NCI-H1092 treated with DMSO at 0.1 percent for 48 hours (cell line): ENCODE data around the gene XRCC5.

Source experiments
- DNase-seq: peaks from one replicate; lab custom pipeline; 2025; lab: John Stamatoyannopoulos, UW

The XRCC5 gene

GRCh38 chr2:216159646-216160045, 50.5 kb downstream of the XRCC5 start:
- DNase-seq: no peak

GRCh38 chr2:216160786-216161185, 51.6 kb downstream of the XRCC5 start:
- DNase-seq: no peak

GRCh38 chr2:216161967-216162366, 52.8 kb downstream of the XRCC5 start:
- no peak for DNase-seq

DNA sequence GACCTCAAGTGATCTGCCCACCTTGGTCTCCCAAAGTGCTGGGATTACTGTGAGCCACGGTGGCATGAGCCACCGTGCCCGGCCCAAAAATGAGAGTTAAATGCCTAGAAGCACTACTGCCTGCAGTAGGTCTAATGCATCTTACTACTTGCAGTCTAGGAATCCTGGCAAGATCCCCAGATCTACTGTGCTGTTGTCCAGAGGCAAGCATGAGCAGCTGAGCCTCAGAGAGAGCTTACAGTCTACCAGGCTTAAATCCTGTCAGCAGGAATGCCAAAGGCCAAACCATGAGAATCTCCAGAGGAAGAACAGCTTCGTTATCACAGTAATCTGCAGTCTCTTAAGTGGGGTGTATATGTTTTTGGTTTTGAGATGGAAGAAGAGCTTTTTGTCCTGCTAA, 54.4 kb downstream of the XRCC5 start:
- DNase-seq: no peak

- no peak for DNase-seq
Measured at GRCh38 chr2:216164087-216164486, 54.9 kb downstream of the XRCC5 start.

GRCh38 chr2:216164576-216164975, 55.4 kb downstream of the XRCC5 start:
- DNase-seq: no peak

- DNase-seq: no peak
Measured at GRCh38 chr2:216165711-216166110, 56.6 kb downstream of the XRCC5 start.

GRCh38 chr2:216169087-216169486, 59.9 kb downstream of the XRCC5 start:
- no peak for DNase-seq

DNA sequence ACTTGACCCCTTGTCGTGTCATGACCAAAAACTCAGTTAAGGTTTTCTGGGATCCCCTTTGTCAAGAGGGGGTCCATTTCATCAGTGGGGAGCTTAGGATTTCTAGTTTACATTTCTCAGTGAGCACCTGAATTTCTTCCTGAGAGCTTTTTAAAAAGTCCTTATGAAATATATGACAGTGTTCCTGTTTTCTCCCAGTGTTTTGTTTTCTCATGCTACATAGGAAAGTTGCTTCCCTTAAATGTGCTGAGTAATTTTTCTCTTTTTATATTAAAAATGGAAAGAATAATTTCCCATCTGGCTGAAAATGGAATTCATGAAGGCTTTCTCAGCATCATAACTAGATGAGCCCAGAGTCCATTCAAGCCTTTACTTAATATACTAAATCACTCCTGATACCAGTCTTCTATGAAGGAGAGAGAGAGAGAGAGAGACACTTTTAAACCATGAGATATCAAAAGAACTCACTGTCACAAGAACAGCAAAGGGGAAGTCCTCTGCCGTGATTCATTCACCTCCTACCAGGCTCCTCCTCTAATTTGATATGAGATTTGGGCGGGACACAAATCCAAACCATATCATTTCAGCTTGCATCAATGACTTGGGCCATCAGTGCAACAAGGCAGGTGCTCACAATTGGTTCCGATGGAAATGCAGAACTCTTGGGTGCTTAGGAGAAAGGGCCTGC, 61.1 kb downstream of the XRCC5 start:
- DNase-seq: no peak

DNA sequence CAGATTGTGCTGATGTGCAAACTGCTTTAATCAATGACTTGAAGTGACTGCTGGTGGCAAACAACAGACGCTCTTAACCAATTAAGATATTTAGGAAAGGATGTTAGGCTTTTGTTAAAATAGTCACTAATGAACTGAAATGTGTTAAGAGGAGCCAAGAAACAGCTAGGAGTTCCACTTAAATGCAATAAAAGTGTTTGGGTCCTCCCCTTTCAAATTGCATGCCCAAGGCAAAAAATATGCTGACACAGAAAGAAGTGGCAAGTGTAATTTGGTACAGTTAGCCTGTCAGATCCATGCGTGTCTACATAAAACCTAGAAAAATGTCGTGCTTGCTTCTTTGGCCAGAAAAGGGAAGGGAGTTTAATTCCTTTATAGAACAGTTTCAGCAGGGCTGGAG, 61.9 kb downstream of the XRCC5 start:
- no peak for DNase-seq

- DNase-seq: no peak
Measured at GRCh38 chr2:216172493-216172892, 63.3 kb downstream of the XRCC5 start.

- no peak for DNase-seq
Measured at GRCh38 chr2:216179015-216179414, 69.9 kb downstream of the XRCC5 start.

GRCh38 chr2:216181351-216181750, 72.2 kb downstream of the XRCC5 start:
- no peak for DNase-seq

GRCh38 chr2:216181953-216182461, 72.9 kb downstream of the XRCC5 start:
- no peak for DNase-seq

DNA sequence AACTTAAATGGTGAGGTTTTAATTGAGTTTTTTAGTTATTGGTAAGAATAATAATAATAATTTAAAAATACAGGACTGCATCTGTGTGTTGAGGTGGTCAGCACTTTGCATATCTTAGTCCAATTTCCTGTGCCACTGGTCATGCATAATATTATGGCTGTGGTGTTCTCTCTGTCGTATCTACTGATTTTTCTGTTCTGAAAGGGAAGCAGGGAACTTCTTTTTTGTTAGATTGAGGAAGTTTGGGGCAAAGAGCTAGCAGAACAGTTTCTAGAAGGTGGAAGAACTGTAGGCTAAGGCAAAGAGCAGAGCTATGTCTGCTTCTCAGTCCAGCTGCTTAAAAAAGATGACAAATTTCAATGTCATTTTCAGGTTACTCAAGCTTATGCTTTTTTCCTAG, 74.3 kb downstream of the XRCC5 start:
- DNase-seq: no peak

- no peak for DNase-seq
Measured at GRCh38 chr2:216188559-216188850, 79.4 kb downstream of the XRCC5 start.

- no peak for DNase-seq
Measured at GRCh38 chr2:216188956-216189355, 79.8 kb downstream of the XRCC5 start.

DNA sequence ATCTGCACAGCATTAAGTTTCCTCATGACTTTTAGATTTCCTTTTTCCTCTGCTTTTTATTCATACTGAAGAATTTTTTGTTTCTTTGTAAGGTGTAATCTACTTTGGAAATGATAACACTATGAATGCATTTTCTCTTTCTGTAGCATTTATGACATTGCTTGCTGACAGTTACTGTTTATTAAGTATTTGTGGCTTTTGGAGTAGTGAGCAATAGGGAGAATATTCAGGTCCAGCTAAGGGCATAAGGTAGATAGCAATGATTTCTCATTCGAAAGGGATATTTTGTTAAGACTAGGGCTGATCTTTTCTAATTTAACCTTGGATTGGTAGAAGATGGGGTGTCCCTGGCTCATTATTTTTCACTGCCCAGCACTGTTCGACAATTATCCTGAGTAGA, 80.3 kb downstream of the XRCC5 start:
- no peak for DNase-seq

DNA sequence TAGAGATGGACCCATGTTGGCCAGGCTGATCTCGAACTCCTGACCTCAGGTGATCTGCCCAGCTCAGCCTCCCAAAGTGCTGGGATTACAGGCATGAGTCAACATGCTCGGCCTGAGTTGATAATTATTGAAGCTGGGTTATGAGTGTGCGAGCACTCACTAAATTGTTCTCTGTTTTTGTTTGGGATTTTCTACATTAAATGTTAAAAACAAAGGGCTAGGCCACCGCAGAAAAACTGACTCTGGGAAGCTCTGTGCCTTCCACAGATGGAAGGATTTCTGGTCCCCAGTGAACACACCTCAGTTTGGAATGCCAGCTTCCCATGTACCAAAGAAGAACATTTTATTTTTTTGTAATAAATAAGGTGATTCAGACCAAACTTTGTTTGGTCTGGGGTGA, 83.0 kb downstream of the XRCC5 start:
- DNase-seq: no peak

DNA sequence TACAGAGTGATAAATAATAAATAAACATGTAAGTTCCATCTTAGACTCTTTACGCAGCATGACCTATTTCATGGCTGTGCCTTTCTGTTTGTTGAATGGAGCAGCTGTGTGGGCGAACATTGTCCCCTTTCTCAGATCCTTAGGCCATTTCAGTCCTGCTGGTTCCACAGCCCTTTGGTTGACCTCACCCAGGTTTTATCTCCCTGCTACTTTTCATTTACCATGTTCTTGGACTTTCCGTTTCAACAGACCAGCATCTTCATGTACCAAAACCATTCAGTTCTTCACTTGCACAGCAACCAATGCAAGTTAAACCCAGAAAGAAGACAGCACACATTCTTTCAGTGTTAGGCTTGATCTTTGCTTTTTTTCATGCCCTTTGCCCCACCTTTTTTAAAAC, 83.8 kb downstream of the XRCC5 start:
- no peak for DNase-seq

DNA sequence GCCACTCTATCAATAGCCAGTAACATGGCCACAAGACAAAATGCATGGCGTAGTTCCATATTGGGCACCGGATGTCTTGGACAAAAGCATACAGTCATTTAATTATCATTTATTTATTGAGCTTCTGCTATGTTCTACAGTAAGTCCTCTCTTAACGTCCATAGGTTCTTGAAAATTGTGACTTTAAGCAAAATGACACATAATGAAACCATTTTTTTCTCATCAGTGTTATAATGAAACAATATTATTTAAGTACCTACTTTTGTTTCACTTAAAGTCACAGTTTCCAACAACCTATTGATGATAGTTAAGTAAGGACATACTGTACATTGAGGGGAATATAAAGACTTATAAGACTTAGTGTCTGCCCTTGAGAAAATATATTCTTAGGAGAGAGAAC, 84.9 kb downstream of the XRCC5 start:
- DNase-seq: no peak

- no peak for DNase-seq
Measured at GRCh38 chr2:216194561-216194960, 85.4 kb downstream of the XRCC5 start.

DNA sequence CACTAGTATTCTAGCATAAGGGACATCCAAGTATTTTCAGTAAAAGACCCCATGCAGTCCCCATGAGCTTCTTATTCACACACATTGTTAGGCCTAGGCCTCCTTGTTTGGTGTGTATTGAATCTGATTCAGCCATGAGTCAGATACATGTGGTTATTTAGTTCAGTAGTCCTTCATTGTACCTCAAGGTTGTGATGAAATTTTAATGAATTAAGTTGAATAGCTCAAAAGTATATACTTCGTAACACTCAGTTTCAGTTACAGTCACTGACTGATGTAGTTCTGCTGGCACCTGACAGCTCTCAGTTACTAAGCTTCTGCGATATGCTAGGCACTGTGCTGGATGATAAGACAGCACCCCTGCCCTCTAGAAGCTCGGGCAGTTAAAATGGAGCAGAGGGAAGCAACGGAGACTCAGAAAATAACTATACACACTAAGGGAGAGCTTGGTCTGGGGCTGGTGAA, 86.4 kb downstream of the XRCC5 start:
- DNase-seq: no peak

DNA sequence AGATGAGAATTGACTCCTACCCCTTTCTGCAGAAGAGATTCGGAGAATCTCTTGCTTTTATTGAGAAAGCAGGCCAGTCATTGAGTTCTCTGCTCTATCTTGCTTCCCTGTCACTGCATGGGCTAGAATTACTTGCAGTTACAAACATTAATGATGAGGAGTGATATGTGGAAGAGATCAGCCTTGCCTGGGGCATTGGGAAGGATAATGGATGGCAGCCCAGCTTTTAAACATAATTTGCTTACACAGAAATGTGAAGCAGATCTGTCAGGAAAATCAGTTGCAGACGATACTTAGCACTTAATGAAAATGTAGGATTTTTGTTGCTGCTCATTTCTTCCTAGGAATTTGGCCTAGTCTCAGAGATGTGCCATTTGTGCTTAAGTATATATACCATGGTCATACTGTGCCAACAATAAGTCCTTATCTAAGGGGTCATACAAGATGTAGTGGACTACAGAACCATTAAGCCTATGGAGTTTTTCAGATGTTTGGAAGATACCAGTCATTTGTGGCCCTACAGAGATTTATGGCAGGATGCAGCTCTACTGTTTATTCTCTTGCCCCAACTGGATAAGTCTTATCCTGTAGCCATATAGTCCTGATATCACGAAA, 92.7 kb downstream of the XRCC5 start:
- DNase-seq: no peak
